Stimulated activated naive CD8-positive, alpha-beta T cell treated with anti-CD3 and anti-CD28 coated beads, Interleukin-15, amount 100 ng/mL, for 72 hours (primary cell): ENCODE measurements around the gene TCERG1L.

Experiments used
- ATAC-seq: fragments of 150-1000 bp; cut with Tn5 transposase; 2 replicates; pipeline ENCODE4 v1.10.0; 2021; ENCODE audit warnings: mild to moderate bottlenecking, moderate library complexity
- DNase-seq, 2 donors: peaks; one replicate each; pipeline ENCODE4 v3.0.0; 2021 to 2022
- H3K27ac Mint-ChIP-seq, 2 donors: one replicate each; pipeline ENCODE4 v1.8.0; 2022; ENCODE audit warnings: mild to moderate bottlenecking in 2 of 2, mixed read lengths in 2 of 2, moderate library complexity in 2 of 2
- H3K27me3 Mint-ChIP-seq: one replicate; pipeline ENCODE4 v1.8.0; 2022; ENCODE audit warnings: mixed read lengths
- H3K4me1 Mint-ChIP-seq: one replicate; pipeline ENCODE4 v1.8.0; 2022; ENCODE audit warnings: mild to moderate bottlenecking, mixed read lengths
- H3K4me3 Mint-ChIP-seq, 2 donors: one replicate each; pipeline ENCODE4 v1.8.0; 2022; ENCODE audit warnings: mild to moderate bottlenecking in 2 of 2, mixed read lengths in 2 of 2, moderate library complexity in 1 of 2
- H3K9me3 Mint-ChIP-seq, 2 donors: one replicate each; pipeline ENCODE4 v1.8.0; 2022; ENCODE audit warnings: mixed read lengths in 2 of 2

Gene TCERG1L

DNA sequence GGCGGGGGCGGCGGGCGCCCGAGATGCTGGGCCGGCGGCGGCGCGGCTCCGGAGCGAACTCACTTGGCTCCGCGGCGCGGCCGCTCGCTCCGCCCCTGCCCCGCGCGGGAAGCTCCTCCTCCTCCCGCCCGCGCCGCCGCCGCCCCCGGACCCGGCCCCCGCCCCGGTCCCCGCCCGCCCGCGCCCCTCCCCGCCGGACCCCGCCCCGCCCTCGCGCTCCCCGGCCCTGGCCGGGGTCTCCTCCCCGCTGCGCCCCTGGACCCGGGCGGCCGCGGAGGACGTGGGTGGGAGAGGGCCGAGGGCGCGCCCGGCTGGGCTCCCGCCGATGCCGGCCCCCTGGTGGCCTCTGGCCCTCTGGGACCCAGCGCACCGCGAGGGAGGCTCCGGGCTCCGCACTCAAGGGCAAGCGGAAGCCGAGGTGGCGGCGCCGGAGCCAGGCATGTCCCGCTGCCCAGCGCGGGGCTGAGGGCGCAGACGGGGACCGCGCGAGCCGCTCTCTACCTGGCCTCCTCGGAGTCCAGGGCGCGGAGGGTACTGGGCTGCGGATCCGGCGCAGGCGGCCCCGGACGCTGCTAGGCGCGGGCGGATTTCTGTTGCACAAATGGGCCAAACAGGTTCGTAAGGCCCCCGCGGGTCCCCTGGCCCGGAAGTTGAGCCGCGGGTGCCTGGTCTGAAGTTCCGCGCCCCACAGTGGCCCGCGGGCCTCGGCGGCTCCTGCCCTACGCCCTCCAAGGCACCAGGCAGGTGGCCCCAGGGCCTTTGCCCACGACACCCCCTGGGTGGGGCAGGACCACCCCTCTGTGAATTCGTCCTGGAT lies at the start of gene TCERG1L:
TCERG1L (minus strand) TSS at position 61 of the 817 bp plus-strand sequence. CDS start 86 bp downstream, outside the sequence.
- H3K4me1 Mint-ChIP-seq, result no peaks in the 10 kb centered on the region
- peak; percentile 70 for ATAC-seq
- H3K27ac Mint-ChIP-seq, result no peak within 1 kb of the TSS
- peak within 1 kb of the TSS; percentile 49 to 66 for H3K4me3 Mint-ChIP-seq
- H3K27me3 Mint-ChIP-seq, result peaks cover 67% of the 10 kb centered on the region
- no peaks in the 10 kb centered on the region for H3K9me3 Mint-ChIP-seq
- DNase-seq, result peak; percentile 19 to 28

GRCh38 chr10:131358741-131359442 lies 47.4 kb upstream of the TCERG1L start:
- H3K4me1 Mint-ChIP-seq, result no peaks in the 10 kb centered on the region
- H3K27me3 Mint-ChIP-seq, result no peaks in the 10 kb centered on the region
- no peak for DNase-seq
- no peak for ATAC-seq
- H3K9me3 Mint-ChIP-seq, result peaks cover 0 to 28% of the 10 kb centered on the region in 2 donors
- H3K27ac Mint-ChIP-seq, result no peak overlapping the region
- no peak overlapping the region for H3K4me3 Mint-ChIP-seq

- Mint-ChIP-seq H3K9me3 (peaks cover 0 to 17% of the 10 kb centered on the region in 2 donors), H3K4me3 (no peak overlapping the region), H3K27ac (no peak overlapping the region), H3K4me1 (no peaks in the 10 kb centered on the region), H3K27me3 (peaks cover 3% of the 10 kb centered on the region)
- ATAC-seq (no peak), DNase-seq (no peak)
These were observed 44.9 kb upstream of the TCERG1L start for GRCh38 chr10:131356442-131356841.

DNA sequence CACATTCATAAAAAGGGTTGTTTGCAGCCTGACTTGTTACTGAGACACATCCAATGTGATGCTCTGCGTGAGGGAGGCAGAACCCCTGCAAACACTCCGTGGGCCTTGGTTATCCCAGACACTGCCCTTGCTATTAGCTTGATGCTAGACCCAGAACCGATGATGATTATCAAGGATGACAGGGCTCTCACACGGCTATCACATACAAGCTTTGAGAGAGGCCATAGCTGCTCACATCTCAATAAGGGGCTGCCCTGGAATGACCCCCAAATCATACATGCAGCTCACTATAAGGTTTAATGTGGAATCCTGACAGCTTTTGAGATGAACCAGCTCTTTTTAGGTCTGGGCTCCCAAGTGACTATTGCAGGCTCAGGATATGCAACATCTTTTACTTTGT lies 44.4 kb upstream of the TCERG1L start:
- H3K4me3 Mint-ChIP-seq, result no peak overlapping the region
- no peak for DNase-seq
- H3K4me1 Mint-ChIP-seq, result no peaks in the 10 kb centered on the region
- ATAC-seq, result no peak
- H3K27ac Mint-ChIP-seq, result no peak overlapping the region
- H3K27me3 Mint-ChIP-seq, result peaks cover 9% of the 10 kb centered on the region
- peaks cover 0 to 15% of the 10 kb centered on the region in 2 donors for H3K9me3 Mint-ChIP-seq

GRCh38 chr10:131355056-131355455 lies 43.5 kb upstream of the TCERG1L start:
- no peak overlapping the region for H3K4me3 Mint-ChIP-seq
- no peak for DNase-seq
- peaks cover 17% of the 10 kb centered on the region for H3K27me3 Mint-ChIP-seq
- peaks cover 0 to 9% of the 10 kb centered on the region in 2 donors for H3K9me3 Mint-ChIP-seq
- H3K27ac Mint-ChIP-seq, result no peak overlapping the region
- ATAC-seq, result no peak
- no peaks in the 10 kb centered on the region for H3K4me1 Mint-ChIP-seq

GRCh38 chr10:131354380-131354779 lies 42.9 kb upstream of the TCERG1L start:
- ATAC-seq (no peak), DNase-seq (no peak)
- H3K27me3 Mint-ChIP-seq, result peaks cover 24% of the 10 kb centered on the region
- H3K27ac Mint-ChIP-seq, result no peak overlapping the region
- H3K4me1 Mint-ChIP-seq, result no peaks in the 10 kb centered on the region
- peaks cover 0 to 2% of the 10 kb centered on the region in 2 donors for H3K9me3 Mint-ChIP-seq
- no peak overlapping the region for H3K4me3 Mint-ChIP-seq

DNA sequence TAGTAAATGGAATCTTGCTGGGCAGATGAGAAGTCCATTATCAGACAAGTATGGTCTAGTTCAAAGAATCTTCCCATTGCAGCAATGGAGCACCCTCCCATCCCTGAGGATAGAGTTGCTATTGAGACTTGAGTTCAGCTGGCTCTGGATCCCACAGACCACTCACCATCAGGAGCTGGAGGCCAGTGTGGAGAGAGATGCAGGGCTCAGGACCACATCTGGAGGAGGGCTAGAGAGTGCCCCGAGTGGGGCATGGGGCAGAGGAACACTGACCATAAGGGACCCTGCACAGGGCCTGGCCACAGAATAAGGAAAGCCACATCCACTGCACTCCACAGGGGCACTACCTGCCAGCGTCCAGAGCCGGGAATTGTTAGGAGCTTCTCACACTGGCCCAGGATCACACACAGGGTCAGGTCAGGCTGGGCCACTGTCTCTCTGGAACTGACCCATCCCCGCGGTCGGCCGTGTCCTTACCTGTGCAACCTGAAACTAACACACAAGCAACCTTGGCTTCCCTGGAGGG lies 41.3 kb upstream of the TCERG1L start:
- Mint-ChIP-seq H3K4me3 (no peak overlapping the region), H3K27ac (no peak overlapping the region), H3K4me1 (no peaks in the 10 kb centered on the region), H3K27me3 (peaks cover 25% of the 10 kb centered on the region), H3K9me3 (no peaks in the 10 kb centered on the region)
- ATAC-seq (no peak), DNase-seq (no peak)

DNA sequence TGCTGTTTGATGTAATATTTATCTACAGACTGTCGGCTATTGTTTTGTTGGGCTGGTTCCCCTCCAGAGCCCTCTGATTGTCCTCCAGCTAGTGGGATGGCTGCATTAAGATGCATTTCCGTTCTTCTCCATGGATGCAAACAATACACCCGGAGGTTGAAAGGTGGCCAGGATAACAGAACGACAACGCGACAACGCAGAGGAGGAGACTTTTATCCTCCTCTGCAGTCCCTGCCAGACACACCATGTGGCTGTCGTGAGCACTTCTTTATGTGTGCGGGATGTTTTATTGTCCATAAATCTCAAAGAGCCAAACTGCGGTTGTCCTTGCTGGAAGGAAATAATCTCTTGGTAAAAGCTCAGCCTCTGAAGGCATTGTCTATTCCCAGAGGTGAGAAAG lies 39.1 kb upstream of the TCERG1L start:
- no peak overlapping the region for H3K27ac Mint-ChIP-seq
- H3K4me3 Mint-ChIP-seq, result no peak overlapping the region
- H3K4me1 Mint-ChIP-seq, result no peaks in the 10 kb centered on the region
- DNase-seq (no peak), ATAC-seq (no peak)
- peaks cover 25% of the 10 kb centered on the region for H3K27me3 Mint-ChIP-seq
- H3K9me3 Mint-ChIP-seq, result no peaks in the 10 kb centered on the region

- H3K27me3 Mint-ChIP-seq, result peaks cover 25% of the 10 kb centered on the region
- H3K4me1 Mint-ChIP-seq, result no peaks in the 10 kb centered on the region
- DNase-seq (no peak), ATAC-seq (no peak)
- no peak overlapping the region for H3K27ac Mint-ChIP-seq
- no peaks in the 10 kb centered on the region for H3K9me3 Mint-ChIP-seq
- H3K4me3 Mint-ChIP-seq, result no peak overlapping the region
These were observed 38.7 kb upstream of the TCERG1L start for GRCh38 chr10:131350245-131350644.

- DNase-seq (no peak), ATAC-seq (no peak)
- no peak overlapping the region for H3K4me3 Mint-ChIP-seq
- H3K27ac Mint-ChIP-seq, result no peak overlapping the region
- H3K9me3 Mint-ChIP-seq, result no peaks in the 10 kb centered on the region
- H3K4me1 Mint-ChIP-seq, result no peaks in the 10 kb centered on the region
- H3K27me3 Mint-ChIP-seq, result peaks cover 21% of the 10 kb centered on the region
These were observed 34.9 kb upstream of the TCERG1L start for GRCh38 chr10:131346456-131346855.

GRCh38 chr10:131345691-131346090 lies 34.2 kb upstream of the TCERG1L start:
- H3K4me1 Mint-ChIP-seq, result no peaks in the 10 kb centered on the region
- H3K27ac Mint-ChIP-seq, result no peak overlapping the region
- no peak overlapping the region for H3K4me3 Mint-ChIP-seq
- ATAC-seq (no peak), DNase-seq (no peak)
- no peaks in the 10 kb centered on the region for H3K9me3 Mint-ChIP-seq
- H3K27me3 Mint-ChIP-seq, result peaks cover 14% of the 10 kb centered on the region

GRCh38 chr10:131344747-131345146 lies 33.2 kb upstream of the TCERG1L start:
- Mint-ChIP-seq H3K27ac (no peak overlapping the region), H3K27me3 (peaks cover 4% of the 10 kb centered on the region), H3K9me3 (no peaks in the 10 kb centered on the region), H3K4me3 (no peak overlapping the region), H3K4me1 (no peaks in the 10 kb centered on the region)
- no peak for DNase-seq
- no peak for ATAC-seq

DNA sequence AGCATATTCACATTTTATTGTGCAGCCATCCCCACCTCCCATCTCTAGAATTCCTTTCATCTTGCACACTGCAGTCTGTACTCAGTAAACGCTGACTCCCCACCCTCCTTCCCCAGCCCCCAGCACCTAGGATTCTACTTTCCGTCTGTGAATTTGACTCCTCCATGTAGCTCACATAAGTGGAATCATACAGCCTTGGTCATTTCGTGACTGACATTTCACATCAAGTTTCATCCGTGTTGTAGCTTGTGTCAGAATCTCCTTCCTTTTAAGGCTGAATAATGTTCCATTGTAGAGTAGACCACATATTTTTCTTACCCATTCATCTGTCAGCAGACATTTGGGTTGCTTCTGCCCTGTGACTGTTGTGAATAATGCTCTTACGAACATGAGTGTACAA lies 26.2 kb upstream of the TCERG1L start:
- Mint-ChIP-seq H3K9me3 (peaks cover 9 to 10% of the 10 kb centered on the region in 2 donors), H3K27ac (no peak overlapping the region), H3K4me3 (no peak overlapping the region), H3K27me3 (no peaks in the 10 kb centered on the region), H3K4me1 (no peaks in the 10 kb centered on the region)
- ATAC-seq (no peak), DNase-seq (no peak)

DNA sequence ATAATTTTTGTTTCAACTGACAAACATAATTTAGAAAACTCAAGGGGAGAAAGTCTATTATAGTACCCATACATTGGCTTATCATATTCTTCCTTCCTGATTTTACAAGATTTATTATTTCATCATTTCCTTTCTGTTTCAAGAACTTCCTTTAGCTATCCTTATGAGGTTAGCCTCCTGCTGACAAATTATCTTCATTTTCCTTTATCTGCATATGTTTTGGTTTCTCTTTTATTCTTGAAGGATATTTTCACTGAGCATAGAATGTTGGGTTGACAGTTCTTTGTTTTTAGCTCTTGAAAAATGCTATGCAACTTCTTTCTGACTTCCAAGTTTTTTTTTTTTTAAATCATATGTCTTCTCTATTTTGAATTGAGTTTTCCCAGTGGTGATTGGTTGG lies 21.3 kb upstream of the TCERG1L start:
- Mint-ChIP-seq H3K9me3 (peaks cover 5 to 16% of the 10 kb centered on the region in 2 donors), H3K4me3 (no peak overlapping the region), H3K4me1 (no peaks in the 10 kb centered on the region), H3K27ac (no peak overlapping the region), H3K27me3 (no peaks in the 10 kb centered on the region)
- no peak for DNase-seq
- ATAC-seq, result no peak

GRCh38 chr10:131323880-131324279 lies 12.4 kb upstream of the TCERG1L start:
- H3K9me3 Mint-ChIP-seq, result no peaks in the 10 kb centered on the region
- H3K27me3 Mint-ChIP-seq, result peaks cover 52% of the 10 kb centered on the region
- DNase-seq (no peak), ATAC-seq (no peak)
- H3K27ac Mint-ChIP-seq, result no peak overlapping the region
- H3K4me1 Mint-ChIP-seq, result no peaks in the 10 kb centered on the region
- no peak overlapping the region for H3K4me3 Mint-ChIP-seq

- no peaks in the 10 kb centered on the region for H3K4me1 Mint-ChIP-seq
These were observed 11.5 kb upstream of the TCERG1L start for GRCh38 chr10:131323025-131323424.

More at GRCh38 chr10:131323025-131323424, 11.5 kb upstream of the TCERG1L start:
- no peak overlapping the region for H3K27ac Mint-ChIP-seq
- no peak for DNase-seq
- peaks cover 59% of the 10 kb centered on the region for H3K27me3 Mint-ChIP-seq
- no peak overlapping the region for H3K4me3 Mint-ChIP-seq
- no peaks in the 10 kb centered on the region for H3K9me3 Mint-ChIP-seq
- ATAC-seq, result no peak
